HG03039 (cell line): Measurements from ENCODE around the gene DLG2.
A peak's percentile ranks its signal among the peaks of the same experiment; 100 is the strongest.

Source experiments
- ATAC-seq: cut with Tn5 transposase; IDR thresholded peaks from one replicate; pipeline ENCODE4 v1.9.1; 2021; ENCODE audit warnings: mild to moderate bottlenecking, moderate library complexity; ENCODE audit not compliant: unreplicated experiment

The DLG2 gene

DNA sequence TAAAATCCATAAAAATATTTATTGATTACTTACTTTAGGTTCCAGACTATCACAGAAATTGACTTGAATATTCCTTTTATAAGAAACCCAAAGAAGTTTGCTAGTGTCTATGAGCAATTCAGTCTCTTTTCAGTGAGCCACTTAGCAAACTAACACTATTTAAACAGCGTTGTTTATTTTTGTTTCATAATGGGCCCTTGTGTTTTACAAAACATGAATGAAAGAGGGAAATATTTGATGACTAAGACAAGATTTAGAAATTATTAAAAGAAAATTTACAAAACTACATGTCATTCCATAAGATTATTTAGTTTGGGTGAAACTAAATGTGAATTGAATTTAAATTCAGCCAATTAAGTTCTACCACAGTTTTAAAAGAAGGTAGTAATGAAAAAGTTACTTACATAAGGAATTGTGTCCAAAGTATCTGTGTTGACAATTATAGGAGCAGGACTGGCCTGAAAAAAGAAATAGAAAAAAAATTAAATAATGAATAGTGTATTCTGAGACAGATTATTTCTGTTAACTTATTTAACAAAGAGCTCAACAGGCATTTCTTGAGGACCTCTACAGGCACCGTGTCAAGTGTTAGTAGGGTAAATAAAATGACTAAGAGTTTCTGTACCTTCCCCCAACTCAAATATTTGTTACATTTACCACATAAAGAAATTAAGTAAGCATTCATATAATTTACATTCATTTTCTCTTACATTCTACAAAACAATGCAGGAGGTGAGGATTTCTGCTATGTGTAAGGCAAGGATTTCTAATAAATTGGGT, 1376.1 kb downstream of the DLG2 start:
- no peak for ATAC-seq

DNA sequence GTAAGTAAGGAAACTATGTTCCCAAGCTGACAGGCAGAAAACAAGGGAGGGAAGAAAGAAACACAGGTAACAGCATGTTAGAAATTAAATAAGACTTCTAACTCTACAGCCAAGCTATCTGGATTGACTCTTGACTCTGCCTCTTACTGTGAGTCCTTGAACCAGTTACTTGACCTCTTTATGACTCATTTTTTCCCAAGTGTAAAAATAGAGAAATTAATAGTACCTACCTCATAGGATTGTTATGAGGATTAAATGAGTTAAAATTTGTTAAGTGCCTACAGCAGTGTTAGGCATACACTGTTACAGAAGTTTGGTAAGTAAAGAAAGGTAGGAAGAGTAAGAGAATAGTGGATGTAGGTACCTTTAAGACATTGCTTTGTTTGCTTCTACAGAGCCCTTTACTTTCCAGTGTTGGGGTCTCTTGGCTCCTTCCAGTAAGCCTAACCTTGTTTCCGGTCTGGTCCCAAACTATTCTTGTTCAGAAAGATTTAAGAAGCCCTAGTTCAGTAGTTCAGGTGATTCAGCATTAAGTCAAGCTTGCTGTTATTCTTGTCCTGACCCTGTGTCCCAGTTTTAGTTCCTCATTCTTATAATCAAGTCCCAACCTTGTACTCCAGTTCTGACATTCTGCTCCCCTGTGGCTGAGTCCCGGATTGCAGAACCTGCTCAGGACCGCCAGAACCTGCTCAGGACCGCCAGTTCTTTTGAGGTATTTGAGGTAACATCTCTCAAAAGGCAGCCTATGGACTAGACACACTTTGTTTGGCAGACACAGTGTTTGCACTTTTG, 1377.6 kb downstream of the DLG2 start:
- peak; percentile 81 for ATAC-seq

DNA sequence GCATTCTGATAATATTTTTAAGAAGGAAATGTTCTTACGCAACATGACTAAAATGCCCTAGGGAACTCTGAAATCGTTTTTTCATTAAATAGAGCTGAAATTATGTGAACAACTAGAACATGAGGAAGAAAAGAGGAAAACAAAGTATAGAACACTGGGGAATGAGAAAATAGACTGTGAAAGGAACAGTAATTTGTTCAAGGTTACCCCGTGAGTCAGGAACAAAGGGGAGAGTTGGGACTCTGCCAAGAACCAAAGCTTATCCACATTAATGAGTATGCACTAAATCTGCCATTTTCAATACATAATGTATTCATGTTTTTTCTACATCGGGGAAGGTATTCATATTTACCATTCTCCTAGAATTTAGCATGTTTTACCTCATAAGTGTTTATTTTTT, 1379.2 kb downstream of the DLG2 start:
- no peak for ATAC-seq

DNA sequence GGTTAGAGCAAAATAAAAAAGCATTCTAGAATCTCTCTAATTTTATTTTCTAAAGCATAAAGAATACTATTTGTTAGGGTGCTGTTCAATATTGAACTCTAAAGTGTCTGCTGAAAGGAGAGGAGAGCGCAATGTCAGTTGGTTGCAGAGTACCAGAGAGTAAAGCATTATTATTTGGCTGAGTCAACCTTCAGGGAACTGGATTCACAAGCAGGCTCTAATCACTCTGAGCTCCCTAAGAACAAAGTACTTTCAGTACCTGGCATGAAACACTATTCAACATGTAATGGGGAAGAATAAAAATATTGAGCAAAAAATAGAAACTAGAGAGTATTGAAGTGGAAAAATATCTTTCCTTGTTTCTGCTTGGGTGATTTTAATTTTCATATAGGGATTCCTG, 1380.0 kb downstream of the DLG2 start:
- no peak for ATAC-seq

DNA sequence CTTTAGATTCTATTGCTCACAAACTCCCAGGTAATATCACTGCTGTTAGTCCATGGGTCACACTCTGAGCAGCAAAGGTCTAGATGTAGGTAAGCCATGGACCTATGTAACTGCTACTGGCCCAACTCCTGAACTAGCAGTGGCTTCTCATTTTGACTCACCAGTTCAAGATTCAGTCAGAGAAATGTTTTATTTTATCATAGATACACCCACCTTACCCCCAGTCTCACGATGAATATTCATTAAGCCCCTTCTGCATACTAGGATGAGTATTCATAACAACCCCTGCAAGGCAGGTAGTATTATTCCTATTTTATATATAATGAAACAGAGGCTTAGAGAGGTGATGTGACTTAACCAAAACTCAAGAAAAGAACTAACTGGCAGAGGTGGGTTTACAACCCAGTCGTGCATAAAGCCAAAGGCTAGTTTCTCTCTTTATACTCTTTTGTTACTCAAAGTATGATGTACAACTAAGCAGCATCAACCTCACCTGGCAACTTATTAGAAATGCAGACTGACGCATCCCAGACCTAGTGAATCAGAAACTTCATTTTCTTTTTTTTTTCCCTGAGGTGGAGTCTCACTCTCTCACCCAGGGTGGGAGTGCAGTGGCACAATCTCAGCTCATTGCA, 1383.4 kb downstream of the DLG2 start:
- peak; percentile 91 for ATAC-seq

DNA sequence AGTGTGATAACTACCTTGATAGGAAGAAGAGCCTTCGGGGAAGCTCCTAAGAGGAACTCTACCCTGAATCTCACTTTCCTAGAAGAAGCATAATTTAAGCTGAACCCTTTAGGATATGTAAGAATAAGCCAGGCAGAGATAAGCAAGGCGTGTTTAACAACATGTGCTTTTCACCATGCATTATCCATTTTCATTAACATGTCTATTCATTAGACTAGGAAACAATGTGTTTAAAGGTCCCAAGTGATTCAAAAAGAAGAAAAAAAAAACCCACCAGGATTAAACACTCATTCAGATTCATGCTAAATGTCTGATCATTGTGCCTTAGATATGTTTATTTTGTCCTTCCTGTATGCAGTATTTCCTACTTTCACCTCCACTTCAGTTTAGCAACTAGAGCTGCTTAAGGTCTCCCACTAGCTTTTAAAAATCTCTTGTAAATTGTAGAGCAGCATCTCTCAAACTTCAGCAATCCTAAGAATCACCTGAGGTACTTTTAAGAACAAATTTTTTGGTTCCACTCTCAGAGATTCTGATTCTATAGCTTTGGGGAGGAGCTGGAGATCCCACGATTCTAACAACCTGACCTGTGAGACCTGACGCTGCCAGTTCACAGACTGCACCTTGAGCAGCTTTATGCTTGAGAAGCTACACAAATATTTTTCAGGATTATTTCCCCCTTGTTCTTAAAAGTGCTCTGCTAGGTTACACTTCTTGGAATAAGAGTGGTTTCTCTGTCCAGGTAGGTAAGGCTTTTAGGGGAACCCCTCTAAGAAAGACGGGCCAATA, 1385.6 kb downstream of the DLG2 start:
- no peak for ATAC-seq

DNA sequence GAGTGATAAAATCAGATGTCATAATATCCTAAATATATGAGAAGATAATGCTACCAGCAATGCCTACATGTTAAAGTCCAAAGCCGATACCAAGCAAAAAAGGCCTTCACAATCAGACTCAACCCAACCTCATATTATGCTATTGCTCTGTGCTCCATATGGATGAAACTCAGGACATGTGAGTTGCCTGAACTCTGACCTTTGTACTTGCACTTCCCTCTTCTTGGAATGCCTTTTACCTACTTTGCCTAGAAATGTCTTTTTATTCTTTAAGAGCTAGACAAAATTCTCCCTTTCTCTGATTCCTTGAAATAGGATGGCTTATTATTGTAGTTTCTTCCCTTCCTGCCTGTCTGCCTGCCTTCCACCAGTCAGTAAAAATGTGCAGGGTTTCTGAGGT, 1386.3 kb downstream of the DLG2 start:
- ATAC-seq = no peak

DNA sequence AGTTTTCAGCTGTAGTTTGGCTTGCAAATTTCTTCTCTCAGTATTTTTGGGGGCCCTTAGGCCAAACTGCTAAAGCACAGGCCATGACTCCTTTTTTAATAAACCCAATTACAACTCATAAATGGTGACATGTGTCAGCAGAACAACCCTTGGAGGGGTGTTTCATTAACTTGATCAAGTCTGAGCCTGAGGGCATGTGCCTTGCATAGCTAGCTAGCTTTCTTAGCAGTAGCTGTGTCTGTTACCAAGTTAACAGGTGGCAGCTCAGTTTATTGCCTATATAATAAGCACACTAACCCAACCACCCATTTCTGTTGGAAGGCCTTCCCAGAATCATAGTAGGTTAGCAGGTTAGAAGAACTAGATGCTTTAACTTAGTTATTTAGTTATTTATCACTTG, 1390.7 kb downstream of the DLG2 start:
- ATAC-seq = no peak

DNA sequence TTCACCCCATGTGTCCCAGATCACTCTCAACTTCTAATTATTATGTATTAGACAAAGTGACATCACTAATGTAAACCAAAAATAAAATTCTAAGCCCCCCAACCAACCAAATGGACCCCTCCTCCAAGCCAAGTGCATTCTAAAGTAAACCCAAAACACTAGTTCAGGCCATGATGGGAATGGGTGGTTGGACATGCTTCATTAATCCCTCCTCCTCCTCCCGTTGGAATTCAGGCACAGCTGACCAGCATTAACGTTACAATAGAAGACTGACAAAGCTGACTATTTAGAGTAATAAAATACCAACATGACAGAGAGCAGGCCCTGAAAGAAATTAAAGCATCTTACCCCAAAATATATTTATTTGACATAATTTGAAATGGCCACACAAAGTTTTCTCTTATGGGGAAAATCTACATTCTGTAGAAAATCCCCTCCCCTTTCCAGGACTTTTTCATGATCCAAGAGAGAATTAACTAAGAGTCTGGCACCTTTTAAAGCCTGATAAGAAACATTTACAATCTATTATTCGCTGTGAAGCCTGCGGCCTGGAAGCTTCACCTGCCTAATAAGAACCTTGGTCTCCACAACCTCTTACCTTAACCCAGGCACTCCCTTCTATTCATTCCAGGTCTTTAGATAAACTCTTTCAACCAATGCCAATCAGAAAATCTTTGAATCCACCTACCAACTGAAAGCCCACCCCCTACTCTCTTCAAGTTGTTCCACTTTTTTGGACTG, 1392.5 kb downstream of the DLG2 start:
- no peak for ATAC-seq

DNA sequence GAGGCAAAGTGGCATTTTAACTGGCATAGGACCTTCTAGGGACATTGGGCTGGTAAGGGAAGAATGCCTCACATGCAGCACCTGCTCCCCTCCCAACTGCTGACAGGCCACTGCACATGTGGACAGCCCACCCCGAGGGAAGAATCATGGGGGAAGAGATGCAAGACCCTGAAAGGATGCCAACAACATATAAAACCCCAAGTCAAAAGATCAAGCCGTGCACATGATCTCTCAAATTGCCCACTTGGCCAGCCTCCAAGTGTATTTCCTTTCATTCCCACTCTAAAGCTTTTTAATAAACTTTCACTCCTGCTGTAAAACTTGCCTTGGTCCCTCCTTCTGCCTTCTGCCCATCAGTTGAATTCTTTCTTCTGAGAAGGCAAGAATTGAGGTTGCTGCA, 1393.1 kb downstream of the DLG2 start:
- ATAC-seq = no peak

DNA sequence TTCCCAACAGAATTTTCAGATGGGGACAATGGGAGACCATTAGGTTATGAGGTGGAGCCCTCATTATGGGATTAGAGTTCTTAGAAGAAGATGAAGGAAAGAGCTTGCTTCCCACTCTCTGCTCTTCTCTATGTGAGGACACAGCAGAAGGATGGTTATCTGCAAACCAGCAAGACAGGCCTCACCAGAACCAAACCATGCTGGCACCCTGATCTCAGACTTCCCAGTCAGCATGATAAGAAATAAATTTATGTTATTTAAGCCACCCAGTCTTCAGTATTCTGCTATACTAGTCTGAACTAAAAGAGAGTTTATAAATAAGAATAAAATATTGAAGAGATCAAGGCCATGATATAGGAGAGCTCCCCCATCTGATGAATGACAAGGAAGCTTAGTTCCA, 1394.6 kb downstream of the DLG2 start:
- no peak for ATAC-seq

DNA sequence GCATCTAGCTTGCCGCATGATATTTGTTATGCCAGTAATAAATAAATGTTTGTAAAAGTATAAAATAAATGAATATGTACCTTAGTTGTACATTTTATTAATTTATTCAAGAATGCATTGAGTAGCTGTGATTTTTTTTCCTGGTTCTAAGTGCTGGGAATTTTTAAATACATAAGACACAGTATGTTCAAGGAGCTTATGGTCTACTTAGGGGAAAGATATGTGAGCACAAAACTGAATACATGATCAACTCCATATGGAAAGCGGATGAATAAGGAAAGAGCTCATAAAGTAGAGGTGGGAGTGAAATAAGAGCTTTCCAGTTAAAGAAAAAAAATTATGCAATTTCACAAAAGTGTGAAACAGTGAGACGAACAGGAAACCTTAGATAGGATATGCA, 1396.7 kb downstream of the DLG2 start:
- ATAC-seq = no peak

DNA sequence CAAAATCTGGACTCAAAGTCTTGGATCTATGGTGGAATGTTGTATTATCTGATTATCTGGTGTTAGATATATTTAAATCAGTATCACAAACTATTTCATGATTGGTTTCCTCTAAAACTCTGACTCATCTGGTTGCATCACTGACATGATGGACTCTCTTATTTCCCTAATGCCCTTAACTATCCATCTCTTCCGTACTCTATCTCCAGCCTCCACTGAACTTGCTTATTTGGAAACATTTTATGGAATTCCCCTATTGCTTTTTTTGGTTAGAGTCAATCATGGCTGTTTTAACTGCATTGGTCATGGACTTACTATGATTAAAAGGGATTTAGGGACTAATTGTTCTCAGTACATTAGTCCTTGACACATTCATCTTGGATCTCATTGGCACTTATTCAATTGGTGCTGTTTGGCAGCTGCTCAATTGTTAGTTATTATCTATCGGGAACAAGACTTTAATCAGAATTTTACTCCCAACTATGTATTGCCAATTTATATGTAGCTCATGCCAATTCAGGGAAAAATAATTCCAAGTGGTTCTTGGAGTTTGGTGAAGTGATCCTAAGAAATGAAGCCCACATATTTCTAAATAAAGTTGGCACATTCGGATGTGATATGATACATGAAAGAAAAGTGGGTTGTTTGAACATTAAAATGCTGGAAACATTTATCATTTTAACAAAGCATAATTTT, 1399.0 kb downstream of the DLG2 start:
- no peak for ATAC-seq

DNA sequence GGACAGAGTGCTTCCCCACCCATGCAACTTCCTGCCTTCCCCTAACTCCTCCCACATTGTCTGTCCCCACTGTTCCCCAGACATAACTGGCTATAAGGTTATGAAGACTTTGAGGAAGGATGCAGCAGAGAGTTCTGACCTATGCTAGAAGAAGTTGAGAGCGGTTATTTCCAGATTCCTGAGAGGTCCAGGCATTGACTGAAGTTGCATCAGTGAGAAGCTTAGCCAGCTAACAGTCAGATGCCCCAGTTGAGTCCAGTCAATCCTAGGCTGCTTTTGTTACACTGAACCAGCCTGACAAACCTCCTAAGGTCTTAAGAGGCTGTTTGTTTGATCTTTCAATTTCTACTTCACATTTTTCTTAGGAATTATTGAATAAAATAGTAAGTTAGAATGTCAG, 1403.1 kb downstream of the DLG2 start:
- ATAC-seq = no peak

DNA sequence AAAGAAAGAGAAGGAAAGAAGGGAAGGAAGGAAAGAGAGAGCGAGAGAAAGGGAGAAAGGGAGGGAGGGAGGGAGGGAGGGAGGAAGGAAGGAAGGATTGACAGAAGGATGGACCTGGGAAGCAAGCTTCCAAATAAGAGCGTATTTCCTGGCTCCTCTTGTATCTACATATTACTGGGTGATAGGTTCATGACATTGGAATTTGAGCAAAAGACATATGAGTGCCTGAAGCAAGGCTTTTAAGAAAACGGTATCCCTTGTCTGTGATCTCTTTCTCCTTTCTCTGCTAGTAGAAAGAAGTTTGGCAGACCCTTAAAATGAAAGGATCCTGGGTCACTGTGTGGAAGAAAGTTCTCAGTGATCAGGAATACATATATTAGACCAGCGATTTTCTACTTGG, 1408.8 kb downstream of the DLG2 start:
- no peak for ATAC-seq

DNA sequence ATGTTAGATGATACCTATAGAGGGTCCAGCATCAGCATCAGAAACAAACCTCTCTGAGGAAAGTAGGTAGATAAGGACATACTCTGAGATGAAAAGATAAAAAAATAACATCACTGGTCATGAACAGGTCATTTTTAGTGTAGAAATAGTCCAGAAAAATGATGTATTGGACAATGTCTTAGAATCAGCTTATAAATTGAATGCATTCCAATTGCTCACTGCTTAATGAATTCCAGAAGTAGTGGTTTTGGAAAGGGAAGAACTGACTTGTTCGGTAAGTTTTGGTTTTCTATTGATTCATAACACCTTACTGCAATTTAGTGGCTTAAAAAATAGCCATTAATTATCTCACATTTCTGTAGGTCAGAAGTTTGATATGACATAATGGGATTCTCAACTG, 1411.5 kb downstream of the DLG2 start:
- ATAC-seq = no peak

DNA sequence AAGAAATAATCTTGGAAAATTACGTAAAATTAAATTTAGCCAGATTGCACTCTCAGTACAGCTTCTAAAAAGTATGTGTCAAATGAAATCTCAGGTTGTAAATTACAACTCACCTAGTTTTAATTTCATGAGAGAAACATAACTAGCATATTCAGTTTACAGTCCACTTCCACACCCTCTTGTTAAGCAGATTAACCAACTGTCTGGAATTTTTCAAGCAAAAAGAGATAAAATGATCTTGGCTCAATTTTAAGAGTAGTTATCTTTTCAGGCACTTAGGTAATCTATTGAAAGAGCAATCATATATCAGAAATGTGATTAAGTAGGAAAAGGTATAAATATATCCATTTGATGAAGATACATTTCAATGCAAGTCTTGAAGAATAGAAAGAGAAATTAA, 1412.6 kb downstream of the DLG2 start:
- no peak for ATAC-seq

DNA sequence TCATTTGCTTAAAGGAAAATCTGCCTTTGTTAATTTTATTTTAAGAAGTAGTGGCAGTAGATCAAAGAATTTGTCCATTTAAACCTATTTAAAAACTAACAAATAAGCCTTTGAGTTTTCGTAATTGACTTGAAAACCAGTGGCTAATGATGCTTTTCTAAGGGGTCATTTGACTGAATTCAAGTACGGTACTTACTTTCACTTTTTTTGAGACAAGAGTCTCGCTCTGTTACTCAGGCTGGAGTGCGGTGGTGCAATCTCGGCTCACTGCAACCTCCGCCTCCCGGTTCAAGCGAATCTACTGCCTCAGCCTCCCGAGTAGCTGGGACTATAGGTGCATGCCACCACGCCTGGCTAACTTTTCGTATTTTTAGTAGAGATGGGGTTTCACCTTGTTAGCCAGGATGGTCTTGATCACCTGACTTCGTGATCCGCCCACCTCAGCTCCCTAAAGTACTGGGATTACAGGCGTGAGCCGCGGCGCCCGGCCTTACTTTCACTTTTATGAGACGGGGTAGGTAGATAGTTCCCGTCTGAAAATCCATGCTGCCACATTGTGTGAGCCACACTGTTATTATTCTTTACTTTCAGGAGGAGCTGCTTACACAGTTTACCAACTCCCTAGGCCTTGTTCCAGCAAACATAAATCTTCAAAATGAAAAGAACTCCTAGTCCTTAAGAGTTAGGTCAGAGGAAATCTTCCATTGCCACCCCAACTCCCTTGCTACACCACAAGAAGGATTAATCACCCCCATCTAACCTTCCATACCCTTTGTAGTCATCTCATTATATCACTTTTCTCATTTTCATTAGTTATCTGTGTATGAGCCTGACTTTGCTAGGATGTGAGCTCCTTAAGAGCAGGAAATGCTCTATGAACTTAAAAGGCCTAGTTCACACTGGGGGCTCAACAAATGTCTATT, 1414.4 kb downstream of the DLG2 start:
- no peak for ATAC-seq

DNA sequence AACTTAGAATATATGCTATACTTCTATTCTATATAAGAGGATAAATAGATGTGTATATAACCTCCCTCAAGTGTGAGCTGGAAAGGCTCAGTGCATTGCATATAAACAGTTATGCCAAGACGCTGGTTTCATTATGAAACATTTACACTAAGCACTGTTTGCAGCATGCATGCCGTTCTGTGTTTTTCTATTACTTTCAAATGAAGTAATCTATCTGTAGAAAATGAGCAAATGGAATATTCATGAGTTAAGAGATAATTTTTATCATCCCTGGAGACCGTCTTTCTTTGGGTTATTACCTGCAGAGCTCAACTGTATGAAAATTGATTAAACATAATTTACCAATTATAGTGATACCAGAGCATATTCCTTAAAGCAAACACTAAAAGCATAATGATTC, 1415.2 kb downstream of the DLG2 start:
- ATAC-seq = no peak
